Muscle of arm (tissue), 12 donors: ENCODE measurements around the gene PTPRN2. TPM values are rescaled to one million over a fixed set of nuclear protein-coding genes. Genes with fewer than 3 reads are reported as not detected.
A peak's percentile ranks its signal among the peaks of the same experiment; 100 is the strongest.
"Not testable (repeated sequence)": the region's sequence is repeated elsewhere in the genome, so short reads cannot be mapped to it uniquely, and the experiment has no call there.

Source experiments
- DNase-seq: peaks from one replicate; pipeline ENCODE4 v3.0.0-alpha.2; 2013
- polyA plus RNA-seq, 12 donors: library from polyadenylated mRNA; unstranded; fragments of 120-200 nt; gene quantifications; one replicate each; pipeline ENCODE4 v1.2.1, GENCODE V29; 2013; ENCODE audit not compliant: insufficient read length in 12 of 12

PTPRN2 gene
- polyA plus RNA-seq, 12 donors, result 1.6 to 8.7 (median 2.3) TPM; not detected in 1

- DNase-seq, result peak; percentile 18
Measured at GRCh38 chr7:157854066-157854891, 733.3 kb downstream of the PTPRN2 start.

GRCh38 chr7:157853789-157854065 is 733.9 kb downstream of the PTPRN2 start:
- DNase-seq, result no peak

- no peak for DNase-seq
Measured at GRCh38 chr7:157853076-157853788, 734.4 kb downstream of the PTPRN2 start.

GRCh38 chr7:157851501-157852067 is 736.0 kb downstream of the PTPRN2 start:
- peak; percentile 44 for DNase-seq

- no peak for DNase-seq
Measured at GRCh38 chr7:157850481-157851444, 736.9 kb downstream of the PTPRN2 start.

- DNase-seq, result no peak
Measured at GRCh38 chr7:157849726-157850125, 737.9 kb downstream of the PTPRN2 start.

GRCh38 chr7:157849341-157849596 is 738.4 kb downstream of the PTPRN2 start:
- DNase-seq, result no peak

GRCh38 chr7:157848508-157849340 is 738.9 kb downstream of the PTPRN2 start:
- no peak for DNase-seq

- not testable (repeated sequence) for DNase-seq
Measured at GRCh38 chr7:157847756-157848487, 739.7 kb downstream of the PTPRN2 start.

- DNase-seq, result not testable (repeated sequence)
Measured at GRCh38 chr7:157846746-157847145, 740.9 kb downstream of the PTPRN2 start.

GRCh38 chr7:157846271-157846670 is 741.4 kb downstream of the PTPRN2 start:
- DNase-seq, result no peak

- DNase-seq, result no peak
Measured at GRCh38 chr7:157845203-157845835, 742.3 kb downstream of the PTPRN2 start.

GRCh38 chr7:157844611-157845010 is 743.0 kb downstream of the PTPRN2 start:
- DNase-seq, result no peak

GRCh38 chr7:157844141-157844540 is 743.5 kb downstream of the PTPRN2 start:
- DNase-seq, result no peak

- DNase-seq, result no peak
Measured at GRCh38 chr7:157843336-157844140, 744.1 kb downstream of the PTPRN2 start.

GRCh38 chr7:157841773-157842370 is 745.8 kb downstream of the PTPRN2 start:
- no peak for DNase-seq

GRCh38 chr7:157840914-157841772 is 746.5 kb downstream of the PTPRN2 start:
- no peak for DNase-seq
